Ovary (tissue), 9 donors: Measurements from ENCODE around the gene PIGU. TPM values are rescaled to one million over a fixed set of nuclear protein-coding genes. Genes with fewer than 3 reads are reported as not detected.

Experiments used
- DNase-seq, 5 donors: peaks; one replicate each; pipeline ENCODE4 v3.0.0-alpha.2; 2019 to 2020
- H3K27ac ChIP-seq, 2 donors: fragments of 200-600 bp; one replicate each; pipeline versions ENCODE4 v1.5.1 to v1.8.0; 2019 to 2022
- H3K27me3 ChIP-seq: fragments of 200-600 bp; one replicate; pipeline ENCODE4 v1.8.0; 2022
- H3K36me3 ChIP-seq: fragments of 200-600 bp; sonication (generic); one replicate; pipeline ENCODE4 v1.5.1; 2019
- H3K4me1 ChIP-seq: one replicate; pipeline ENCODE4 v1.8.1; 2013; ENCODE audit warnings: mild to moderate bottlenecking, moderate library complexity; ENCODE audit not compliant: insufficient read depth
- H3K4me3 ChIP-seq: fragments of 200-600 bp; sonication (generic); one replicate; pipeline ENCODE4 v1.5.1; 2017
- H3K9me3 ChIP-seq, 2 donors: fragments of 200-600 bp in 1 of 2; sonication (generic) in 1 of 2; one replicate each; pipeline versions ENCODE4 v1.5.1 to v1.8.1; 2013 to 2019; ENCODE audit warnings: mild to moderate bottlenecking in 1 of 2, moderate library complexity in 1 of 2
- CTCF ChIP-seq, 3 donors: fragments of 450-650 bp in 2 of 3; fragments of 200-600 bp in 1 of 3; IDR thresholded peaks; one replicate each; pipeline versions ENCODE4 v1.5.1 to v1.8.0; 2016 to 2022; ENCODE audit warnings: antibody characterized with exemption in 3 of 3, mild to moderate bottlenecking in 1 of 3
- EP300 ChIP-seq: sonication (generic); formaldehyde crosslinking; IDR thresholded peaks from one replicate; pipeline ENCODE4 v1.6.1; 2017; ENCODE audit warnings: antibody characterized with exemption
- POLR2A ChIP-seq: fragments of 450-650 bp; IDR thresholded peaks from one replicate; pipeline ENCODE4 v1.6.1; 2017; ENCODE audit warnings: antibody characterized with exemption, mild to moderate bottlenecking, moderate library complexity
- WGBS, 3 donors: extraction: QIAGEN DNeasy Blood & Tissue Kit in 1 of 3; methylation state at CpG; one replicate each; pipeline versions ENCODE4 v1.1.5 to v1.1.7; 2013 to 2017; 5-methylcytosine and 5-hydroxymethylcytosine counted together
- intact Hi-C, 4 donors: fragments of 100-400 bp; cut with DNase I; formaldehyde crosslinking; loops; one replicate each; pipeline versions ENCODE4 v1.11.0 to v1.15.1; 2022 to 2023
- polyA plus RNA-seq, 2 donors: library from polyadenylated mRNA; stranded (reverse); fragments of 200-250 nt in 1 of 2; fragments of 350-450 nt in 1 of 2; fragmentation: Illumina TruSeq in 1 of 2; extraction: RNeasy Lipid Tissue Mini Kit (QIAGEN cat#74804) in 1 of 2; gene quantifications; one replicate each; pipeline ENCODE4 v1.2.3, GENCODE V29; 2013 to 2014
- total RNA-seq, 7 donors: library from RNA; depleted of rRNA in 2 of 7; stranded (reverse); fragments of >200 nt in 2 of 7; fragmentation: NEBNext Ultra II Directional in 3 of 7; extraction: Animal tissue kit (Norgen Biotek cat#: 25700) in 3 of 7; gene quantifications; one replicate each; pipeline versions ENCODE4 v1.1.0 to v1.2.4, GENCODE V29; 2016 to 2023
- donor health status: DM: no; HTN: no; CAD: no; lungs with moderate emphysema.
- donor health status: DM: no; HTN: no; CAD: no.
- donor health status: Bipolar disorder and iron deficiency.
- donor health status: DM: yes; HTN: yes; CAD: no.
- donor health status: DM: no; HTN: no; CAD: no.
- donor health status: DM: yes; HTN: yes; CAD: no.

The PIGU gene
- total and polyA plus RNA-seq, 9 donors, result 14.4 to 61.4 (median 20.9) TPM

DNA sequence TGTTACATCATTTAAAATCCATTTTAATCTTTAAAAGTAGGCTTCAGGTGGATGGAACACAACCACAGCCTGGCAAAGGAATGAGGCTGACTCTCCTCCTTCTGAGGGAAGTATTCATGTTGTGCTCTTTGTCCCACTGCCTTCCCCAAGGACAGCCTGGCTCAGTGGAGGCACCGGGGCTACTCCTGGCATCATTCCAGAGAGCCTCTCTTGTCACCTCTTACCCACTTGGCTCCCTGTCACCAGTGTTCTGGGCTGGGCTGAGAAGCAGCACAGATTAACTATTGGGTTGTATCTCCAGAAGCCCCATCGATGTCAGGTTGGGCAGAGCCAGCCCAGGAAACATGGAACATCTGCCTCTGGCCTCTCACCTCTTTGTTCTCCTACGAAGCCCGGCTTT, 16.5 kb upstream of the PIGU start:
- intact Hi-C loops, result no loop called here
- DNase-seq, result no peak
- Histone ChIP-seq H3K27me3 (no peaks in the 10 kb centered on the region), H3K4me3 (no peak overlapping the region), H3K27ac (no peak overlapping the region), H3K36me3 (no peaks in the 10 kb centered on the region), H3K9me3 (no peaks in the 10 kb centered on the region), H3K4me1 (no peaks in the 10 kb centered on the region)
- TF ChIP-seq CTCF (IDR thresholded peaks at IDR 0.05), result no peak
- no peak for TF ChIP-seq EP300
- TF ChIP-seq POLR2A, result no peak
- WGBS, 3 donors, result 36 to 54% (median 39%) methylated on average over 4 of the region's 4 CpGs

GRCh38 chr20:34691838-34692237, 14.9 kb upstream of the PIGU start:
- no peaks in the 10 kb centered on the region for H3K36me3 ChIP-seq
- H3K9me3 ChIP-seq, result no peaks in the 10 kb centered on the region
- no peak overlapping the region for H3K27ac ChIP-seq
- H3K27me3 ChIP-seq, result no peaks in the 10 kb centered on the region
- intact Hi-C loops, result no loop called here
- TF ChIP-seq EP300, result no peak
- no peak for TF ChIP-seq POLR2A
- TF ChIP-seq CTCF (IDR thresholded peaks at IDR 0.05), result no peak
- 66 to 73% (median 69%) methylated on average over 3 of the region's 3 CpGs for WGBS, 3 donors
- H3K4me3 ChIP-seq, result no peak overlapping the region
- no peaks in the 10 kb centered on the region for H3K4me1 ChIP-seq
- DNase-seq, result no peak

DNA sequence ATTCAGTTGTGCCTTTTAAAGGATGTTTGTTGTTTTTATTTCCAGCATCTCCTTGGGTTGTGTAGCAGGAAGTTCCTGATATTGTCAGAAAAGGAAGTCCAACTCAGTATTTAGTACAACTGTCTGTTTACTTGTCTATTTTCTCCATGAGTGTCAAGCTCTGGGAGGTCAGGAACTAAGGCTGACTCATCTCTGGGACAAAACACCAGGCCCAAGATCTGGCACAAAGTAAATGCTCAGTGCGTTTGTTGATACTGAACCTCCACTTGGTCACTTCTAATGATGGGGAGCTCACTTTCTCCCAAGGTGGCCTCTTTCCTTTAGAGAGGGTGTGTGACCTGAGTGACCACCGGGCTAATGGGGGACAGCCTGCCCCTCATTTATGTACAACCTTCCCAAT, 12.6 kb upstream of the PIGU start:
- intact Hi-C loops, result no loop called here

GRCh38 chr20:34683667-34684066, 6.8 kb upstream of the PIGU start:
- H3K36me3 ChIP-seq, result no peaks in the 10 kb centered on the region
- H3K9me3 ChIP-seq, result no peaks in the 10 kb centered on the region
- no peak for DNase-seq
- no peaks in the 10 kb centered on the region for H3K4me1 ChIP-seq
- H3K27ac ChIP-seq, result no peak overlapping the region
- TF ChIP-seq CTCF (IDR thresholded peaks at IDR 0.05) (no peak), POLR2A (no peak), EP300 (no peak)
- no peaks in the 10 kb centered on the region for H3K27me3 ChIP-seq
- WGBS, 3 donors, result 86 to 92% (median 90%) methylated on average over 3 of the region's 3 CpGs
- intact Hi-C loops, result no loop called here
- no peak overlapping the region for H3K4me3 ChIP-seq

More for the DNA sequence above, 12.6 kb upstream of the PIGU start:
- WGBS, 3 donors, result 76 to 88% (median 78%) methylated on average over 2 of the region's 2 CpGs
- H3K4me1 ChIP-seq, result no peaks in the 10 kb centered on the region
- no peak for TF ChIP-seq POLR2A
- no peak for TF ChIP-seq CTCF (IDR thresholded peaks at IDR 0.05)
- no peak for TF ChIP-seq EP300
- no peak for DNase-seq
- H3K4me3 ChIP-seq, result no peak overlapping the region
- H3K27me3 ChIP-seq, result no peaks in the 10 kb centered on the region
- H3K27ac ChIP-seq, result no peak overlapping the region
- no peaks in the 10 kb centered on the region for H3K36me3 ChIP-seq
- no peaks in the 10 kb centered on the region for H3K9me3 ChIP-seq
